Breast epithelium (tissue), 3 donors: ENCODE data around the gene KLHL29.

Experiments used
- CTCF ChIP-seq, 3 donors: fragments of 450-650 bp; IDR thresholded peaks; one replicate each; pipeline ENCODE4 v1.5.1; 2016 to 2017; ENCODE audit warnings: antibody characterized with exemption in 3 of 3, mild to moderate bottlenecking in 3 of 3, moderate library complexity in 3 of 3
- POLR2A ChIP-seq: fragments of 450-650 bp; IDR thresholded peaks from one replicate; pipeline ENCODE4 v1.6.1; 2016; ENCODE audit warnings: antibody characterized with exemption, mild to moderate bottlenecking, moderate library complexity

DNA sequence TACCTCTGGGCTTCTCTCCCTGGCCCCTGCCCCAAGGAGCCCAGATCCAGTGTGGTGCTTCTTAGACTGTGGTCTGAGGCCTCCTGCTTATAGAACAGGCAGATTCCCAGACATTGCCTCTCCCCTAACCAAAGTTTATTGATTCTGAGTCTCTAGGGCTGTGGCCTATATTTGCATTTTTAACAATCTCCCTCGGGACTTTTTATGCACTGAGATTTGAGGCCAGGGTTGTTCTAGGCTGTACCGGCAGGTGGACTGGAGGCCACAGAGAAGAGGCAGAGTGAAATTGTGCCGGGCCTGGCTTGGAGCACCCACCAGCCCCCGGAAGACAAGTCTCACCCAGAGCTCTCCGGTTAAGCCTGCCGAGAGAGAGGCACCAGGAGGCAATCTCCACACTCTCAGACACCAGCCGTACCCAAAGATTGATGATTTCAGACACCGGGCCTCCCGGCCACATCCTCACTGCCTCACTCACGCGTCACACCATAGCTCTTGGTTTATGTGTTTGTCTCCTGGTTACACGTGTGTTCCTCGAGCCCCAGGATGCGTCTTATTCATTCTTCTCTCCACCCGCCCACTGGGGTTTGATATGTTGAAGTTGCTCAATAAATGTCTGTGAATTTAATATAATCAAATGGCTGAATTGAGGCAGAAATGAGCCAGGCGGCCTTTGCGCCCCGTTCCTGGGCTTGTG is 203.7 kb downstream of the KLHL29 start:
- TF ChIP-seq CTCF (IDR thresholded peaks at IDR 0.05) (no peak), POLR2A (no peak)
